T-helper 17 cell (primary cell): ENCODE results near the gene PTPMT1. TPM values are rescaled to one million over a fixed set of nuclear protein-coding genes. Genes with fewer than 3 reads are reported as not detected.
"Not testable (repeated sequence)": the region's sequence is repeated elsewhere in the genome, so short reads cannot be mapped to it uniquely, and the experiment has no call there.

Experiments
- ATAC-seq: fragments of 150-1000 bp; cut with Tn5 transposase; 2 replicates; pipeline ENCODE4 v1.10.0; 2021; ENCODE audit warnings: mild to moderate bottlenecking, moderate library complexity
- DNase-seq, 3 donors: peaks; one replicate each; pipeline versions ENCODE4 v3.0.0 to v3.0.0-alpha.2; 2020 to 2021
- H3K9me3 ChIP-seq: one replicate; pipeline ENCODE4 v1.7.0; 2013; ENCODE audit warnings: low read length, mild to moderate bottlenecking; ENCODE audit not compliant: control insufficient read depth, poor library complexity, severe bottlenecking
- H3K27ac Mint-ChIP-seq: one replicate; pipeline ENCODE4 v1.8.0; 2022; ENCODE audit warnings: mild to moderate bottlenecking, moderate library complexity, mixed read lengths
- H3K27me3 Mint-ChIP-seq: one replicate; pipeline ENCODE4 v1.8.0; 2022; ENCODE audit warnings: mixed read lengths
- H3K36me3 Mint-ChIP-seq: one replicate; pipeline ENCODE4 v1.8.0; 2022; ENCODE audit warnings: low read depth, mixed read lengths
- H3K4me1 Mint-ChIP-seq: one replicate; pipeline ENCODE4 v1.8.0; 2022; ENCODE audit warnings: mild to moderate bottlenecking, mixed read lengths
- H3K4me3 Mint-ChIP-seq: one replicate; pipeline ENCODE4 v1.8.0; 2022; ENCODE audit warnings: mild to moderate bottlenecking, moderate library complexity, mixed read lengths
- total RNA-seq, 4 donors: library from RNA in 2 of 4; stranded (reverse) in 2 of 4; gene quantifications; one replicate each; pipeline ENCODE4 v1.2.3 and lab custom pipeline; 2022 to 2026

The PTPMT1 gene, protein sequence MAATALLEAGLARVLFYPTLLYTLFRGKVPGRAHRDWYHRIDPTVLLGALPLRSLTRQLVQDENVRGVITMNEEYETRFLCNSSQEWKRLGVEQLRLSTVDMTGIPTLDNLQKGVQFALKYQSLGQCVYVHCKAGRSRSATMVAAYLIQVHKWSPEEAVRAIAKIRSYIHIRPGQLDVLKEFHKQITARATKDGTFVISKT
- 10 to 100 TPM; 19.2 to 23.8 TPM for total RNA-seq
- 5.4 to 9.3 reads per million in 2 donors for total RNA-seq (lab: John Stamatoyannopoulos, UW)

DNA sequence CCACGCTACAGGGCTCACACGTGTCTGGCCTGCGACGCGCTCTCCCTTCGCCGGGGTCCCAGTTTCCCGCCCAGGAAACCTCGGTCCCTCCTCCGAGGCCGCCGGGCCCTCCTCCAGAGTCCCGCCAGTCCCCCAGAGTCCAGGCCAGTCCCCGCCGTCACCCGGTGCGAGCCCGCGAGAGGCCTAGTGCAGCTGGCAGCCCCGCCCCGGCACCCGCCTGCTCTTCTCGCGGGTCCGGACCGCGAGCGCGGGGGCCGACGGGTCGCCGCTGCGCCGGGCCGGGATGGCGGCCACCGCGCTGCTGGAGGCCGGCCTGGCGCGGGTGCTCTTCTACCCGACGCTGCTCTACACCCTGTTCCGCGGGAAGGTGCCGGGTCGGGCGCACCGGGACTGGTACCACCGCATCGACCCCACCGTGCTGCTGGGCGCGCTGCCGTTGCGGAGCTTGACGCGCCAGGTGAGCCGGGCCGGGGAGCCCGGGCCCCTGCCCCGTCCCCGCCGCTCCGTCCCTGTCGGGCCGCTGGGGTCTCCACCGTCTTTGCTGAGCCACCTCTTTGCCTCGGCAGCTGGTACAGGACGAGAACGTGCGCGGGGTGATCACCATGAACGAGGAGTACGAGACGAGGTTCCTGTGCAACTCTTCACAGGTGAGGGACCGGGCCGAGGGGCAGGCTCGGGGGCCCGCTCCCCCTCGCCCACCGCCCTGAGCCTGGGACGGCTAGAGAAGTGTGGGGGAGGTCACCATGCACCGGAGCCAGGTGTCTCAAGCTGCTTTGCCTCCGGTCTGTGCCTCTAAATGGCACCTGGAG, at the start of gene PTPMT1:
Gene PTPMT1 (plus strand): TSS at position 260 of the 809 bp plus-strand sequence. CDS start 24 bp downstream, at position 284.
- no peaks in the 10 kb centered on the region for H3K9me3 ChIP-seq
- Mint-ChIP-seq H3K27ac (peak within 1 kb of the TSS; percentile 72), H3K4me3 (peak within 1 kb of the TSS; percentile 84), H3K36me3 (no peaks in the 10 kb centered on the region), H3K4me1 (peaks cover 12% of the 10 kb centered on the region), H3K27me3 (no peaks in the 10 kb centered on the region)
- ATAC-seq: peak; percentile 89
- peak; percentile 45 to 54 (median 51) for DNase-seq

DNA sequence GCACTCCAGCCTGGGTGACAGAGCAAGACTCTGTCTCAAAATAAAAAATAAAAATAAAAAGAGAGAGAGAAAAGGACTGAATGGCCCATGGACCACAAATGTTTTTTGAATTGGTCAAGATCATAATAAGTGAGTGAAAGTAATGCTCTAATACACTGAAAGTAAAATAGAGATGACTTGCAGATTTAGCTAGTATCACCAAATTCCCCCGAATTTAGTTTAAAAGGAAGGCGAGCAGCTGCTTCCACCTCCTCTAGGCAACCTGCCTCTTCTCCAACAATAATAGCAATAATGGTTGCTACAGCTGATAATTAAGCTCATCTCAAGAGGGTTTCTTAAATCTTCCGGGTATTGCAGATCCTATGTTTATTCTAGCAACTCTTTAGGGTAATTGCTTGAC, 49.2 kb upstream of the PTPMT1 start:
- H3K4me3 Mint-ChIP-seq: no peak overlapping the region
- H3K27ac Mint-ChIP-seq: peak overlapping the region; percentile 95
- no peaks in the 10 kb centered on the region for H3K27me3 Mint-ChIP-seq
- H3K9me3 ChIP-seq: no peaks in the 10 kb centered on the region
- H3K4me1 Mint-ChIP-seq: peaks cover 44% of the 10 kb centered on the region
- DNase-seq (no peak), ATAC-seq (no peak)
- peaks cover 2% of the 10 kb centered on the region for H3K36me3 Mint-ChIP-seq

GRCh38 chr11:47516984-47517853, 48.2 kb upstream of the PTPMT1 start:
- peak overlapping the region; percentile 95 for H3K27ac Mint-ChIP-seq
- no peak for DNase-seq

DNA sequence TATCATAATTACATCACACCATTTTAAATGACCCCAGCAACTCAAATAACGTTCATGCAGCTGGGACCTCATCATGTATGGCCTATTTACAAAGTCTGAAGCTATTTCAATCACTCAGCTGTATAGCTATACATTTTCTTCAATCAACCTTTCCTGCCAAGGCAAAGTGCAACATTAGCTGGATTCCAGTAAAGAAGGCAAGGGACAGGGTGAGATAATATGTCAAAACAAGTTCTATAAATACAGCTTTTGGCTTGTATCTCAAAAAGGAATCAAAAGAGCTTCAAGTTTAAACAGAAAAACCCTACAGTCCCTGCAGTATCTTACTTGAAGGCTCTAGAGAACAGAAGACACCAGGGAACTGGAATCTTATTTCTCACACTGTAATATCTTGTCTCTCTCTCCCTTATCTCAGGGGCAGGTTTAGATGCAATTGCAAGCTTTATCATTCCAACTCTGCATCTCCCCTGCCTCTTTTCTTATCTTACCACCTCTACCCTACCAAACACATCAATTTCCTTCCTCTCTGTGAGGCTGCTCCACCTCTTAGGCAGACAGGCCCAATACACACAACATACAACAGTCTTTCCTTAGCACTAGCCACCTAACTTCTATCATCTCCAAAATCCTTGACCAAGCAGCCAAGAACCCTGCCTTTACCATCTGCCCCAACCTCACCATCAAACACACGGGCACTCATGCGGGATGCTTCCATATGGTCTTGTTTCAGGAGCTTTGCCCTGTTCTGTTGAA, 47.0 kb upstream of the PTPMT1 start:
- H3K9me3 ChIP-seq: no peaks in the 10 kb centered on the region
- Mint-ChIP-seq H3K4me1 (peaks cover 44% of the 10 kb centered on the region), H3K27me3 (no peaks in the 10 kb centered on the region), H3K4me3 (peak overlapping the region; percentile 82), H3K36me3 (peaks cover 2% of the 10 kb centered on the region), H3K27ac (peak overlapping the region; percentile 95)
- ATAC-seq (peak; percentile 32), DNase-seq (no peak)

More at GRCh38 chr11:47516984-47517853, 48.2 kb upstream of the PTPMT1 start:
- Mint-ChIP-seq H3K36me3 (peaks cover 2% of the 10 kb centered on the region), H3K4me1 (peaks cover 39% of the 10 kb centered on the region), H3K27me3 (no peaks in the 10 kb centered on the region), H3K4me3 (no peak overlapping the region)
- H3K9me3 ChIP-seq: no peaks in the 10 kb centered on the region
- no peak for ATAC-seq

DNA sequence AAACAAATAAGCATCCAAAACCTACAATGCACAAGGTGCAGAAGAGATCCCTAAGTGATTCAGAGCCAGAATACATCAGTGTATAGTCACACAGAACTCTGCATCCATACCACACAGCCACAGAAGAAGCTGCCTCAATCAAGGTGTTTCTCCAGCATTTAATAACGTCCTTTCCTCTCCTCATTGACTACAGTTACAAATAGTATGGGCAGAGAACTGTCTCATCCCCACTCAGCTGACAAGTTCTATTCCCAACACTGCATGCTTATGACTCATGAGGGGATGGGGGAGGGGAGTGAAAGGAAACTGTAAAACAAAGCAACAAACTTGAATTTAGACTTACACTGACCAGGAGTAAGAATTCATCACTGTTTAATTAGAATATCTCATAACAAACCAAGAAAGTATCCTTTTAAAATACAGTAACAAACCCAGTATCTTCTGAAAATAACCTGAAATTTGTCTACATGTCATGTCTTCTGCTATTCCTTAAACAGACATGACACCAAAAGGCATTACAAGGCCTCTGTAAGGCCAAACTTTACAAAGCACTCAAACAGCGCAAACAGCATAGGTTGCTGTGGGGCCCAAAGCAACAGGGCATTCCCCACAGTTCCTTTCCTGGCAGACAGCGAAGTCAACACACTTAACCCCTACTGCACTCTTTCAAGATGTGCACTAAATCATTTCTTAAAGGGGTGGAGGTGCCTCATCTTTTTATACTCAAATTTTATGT, 41.7 kb upstream of the PTPMT1 start:
- DNase-seq (peak in 2 of 3 donors; percentile 21 to 27), ATAC-seq (peak; percentile 93)
- no peaks in the 10 kb centered on the region for H3K27me3 Mint-ChIP-seq
- peak overlapping the region; percentile 100 for H3K27ac Mint-ChIP-seq
- H3K4me3 Mint-ChIP-seq: peak overlapping the region; percentile 89
- peaks cover 40% of the 10 kb centered on the region for H3K4me1 Mint-ChIP-seq
- peaks cover under 1% of the 10 kb centered on the region for H3K36me3 Mint-ChIP-seq
- no peaks in the 10 kb centered on the region for H3K9me3 ChIP-seq

DNA sequence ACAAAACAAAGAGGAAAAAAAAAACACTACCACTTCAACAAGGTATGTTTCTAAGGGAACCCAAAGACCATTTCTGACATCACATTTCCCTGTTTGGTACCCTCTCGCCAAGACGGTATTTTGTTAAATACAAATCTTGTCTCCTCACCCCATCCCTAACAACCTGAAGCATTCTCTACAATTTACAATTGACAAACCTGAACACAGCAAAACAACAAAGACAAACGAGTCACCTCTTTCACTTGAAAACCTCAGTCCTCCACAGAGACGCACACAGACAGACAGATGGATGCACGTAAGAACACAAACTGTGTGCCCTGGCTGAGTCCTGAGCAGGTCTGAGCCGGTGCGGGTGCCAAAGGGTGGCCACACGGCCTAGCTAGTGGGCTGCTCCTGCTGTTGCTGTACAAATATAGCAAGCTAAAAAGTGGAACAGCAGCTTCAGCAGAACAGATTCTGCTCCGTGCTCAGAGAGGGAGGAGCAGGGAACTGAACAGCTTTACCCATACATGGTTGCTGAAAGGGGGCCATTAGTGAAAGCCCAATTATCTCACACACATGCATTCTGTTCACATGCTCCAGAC, 41.0 kb upstream of the PTPMT1 start:
- Mint-ChIP-seq H3K36me3 (no peaks in the 10 kb centered on the region), H3K27ac (peak overlapping the region; percentile 100), H3K27me3 (no peaks in the 10 kb centered on the region), H3K4me3 (peak overlapping the region; percentile 89), H3K4me1 (peaks cover 38% of the 10 kb centered on the region)
- DNase-seq (peak in 1 of 3 donors; percentile 18), ATAC-seq (peak; percentile 62)
- H3K9me3 ChIP-seq: no peaks in the 10 kb centered on the region

- H3K4me1 Mint-ChIP-seq: peaks cover 42% of the 10 kb centered on the region
These were observed 39.4 kb upstream of the PTPMT1 start for GRCh38 chr11:47526032-47526431.

GRCh38 chr11:47527186-47527585, 38.2 kb upstream of the PTPMT1 start:
- no peaks in the 10 kb centered on the region for H3K9me3 ChIP-seq
- peaks cover 42% of the 10 kb centered on the region for H3K4me1 Mint-ChIP-seq
- ATAC-seq: no peak
- peak overlapping the region; percentile 100 for H3K27ac Mint-ChIP-seq
- no peak for DNase-seq
- no peaks in the 10 kb centered on the region for H3K27me3 Mint-ChIP-seq
- H3K4me3 Mint-ChIP-seq: no peak overlapping the region
- H3K36me3 Mint-ChIP-seq: no peaks in the 10 kb centered on the region

More at GRCh38 chr11:47526032-47526431, 39.4 kb upstream of the PTPMT1 start:
- not testable (repeated sequence) for ATAC-seq, DNase-seq, H3K36me3 Mint-ChIP-seq, H3K27me3 Mint-ChIP-seq, H3K9me3 ChIP-seq
- Mint-ChIP-seq H3K4me3 (peak overlapping the region; percentile 63), H3K27ac (peak overlapping the region; percentile 100)

DNA sequence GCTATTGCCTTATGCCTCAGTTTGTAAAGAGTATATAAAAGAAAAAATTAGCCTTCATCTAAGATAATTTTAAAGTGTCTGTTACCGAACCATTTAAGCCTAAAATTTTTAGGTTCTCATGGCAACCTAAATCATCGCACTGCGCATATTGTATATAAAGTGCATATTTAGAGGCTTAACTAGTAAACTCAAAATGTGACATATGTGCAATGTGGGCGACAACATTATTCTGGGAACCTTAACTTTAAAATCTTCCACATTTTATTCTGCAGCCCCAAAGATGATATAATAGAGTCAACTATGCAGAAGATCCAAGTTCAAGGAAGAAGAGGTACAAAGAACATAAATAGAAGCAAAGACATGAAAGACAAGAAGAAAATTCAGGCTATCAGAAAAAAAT, 35.4 kb upstream of the PTPMT1 start:
- Mint-ChIP-seq H3K4me1 (peaks cover 30% of the 10 kb centered on the region), H3K27ac (peak overlapping the region; percentile 86), H3K36me3 (no peaks in the 10 kb centered on the region), H3K4me3 (peak overlapping the region; percentile 19), H3K27me3 (no peaks in the 10 kb centered on the region)
- ATAC-seq (no peak), DNase-seq (no peak)
- H3K9me3 ChIP-seq: no peaks in the 10 kb centered on the region

DNA sequence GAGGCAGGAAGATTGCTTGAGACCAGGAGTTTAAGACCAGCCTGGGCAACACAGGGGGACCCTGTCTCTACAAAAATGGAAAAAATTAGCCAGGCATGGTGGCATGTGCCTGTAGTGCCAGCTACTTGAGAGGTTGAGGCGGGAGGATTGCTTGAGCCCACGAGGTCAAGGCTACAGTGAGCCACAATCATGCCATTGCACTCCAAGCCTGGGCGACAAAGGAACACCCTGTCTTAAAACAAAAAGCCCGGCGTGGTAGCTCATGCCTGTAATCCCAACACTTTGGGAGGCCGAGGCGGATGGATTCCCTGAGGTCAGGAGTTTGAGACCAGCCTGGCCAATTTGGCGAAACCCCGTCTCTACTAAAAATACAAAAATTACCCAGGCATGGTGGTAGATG, 34.7 kb upstream of the PTPMT1 start:
- not testable (repeated sequence) for DNase-seq, H3K36me3 Mint-ChIP-seq, ATAC-seq, H3K27me3 Mint-ChIP-seq, H3K4me3 Mint-ChIP-seq, H3K9me3 ChIP-seq
- Mint-ChIP-seq H3K4me1 (peaks cover 29% of the 10 kb centered on the region), H3K27ac (peak overlapping the region; percentile 86)

- ATAC-seq: no peak
- Mint-ChIP-seq H3K4me3 (no peak overlapping the region), H3K36me3 (no peaks in the 10 kb centered on the region), H3K27ac (peak overlapping the region; percentile 86), H3K4me1 (peaks cover 26% of the 10 kb centered on the region), H3K27me3 (no peaks in the 10 kb centered on the region)
- no peaks in the 10 kb centered on the region for H3K9me3 ChIP-seq
- DNase-seq: no peak
These were observed 33.7 kb upstream of the PTPMT1 start for GRCh38 chr11:47531666-47532065.
